Stimulated activated naive B cell treated with anti-CD40 and anti-IgM and Interleukin-4, amounts not matched to agents 10 μg/mL and 1 μg/mL and 100 μg/mL, for 72 hours (primary cell): ENCODE data around the gene STXBP3.
"Not testable (repeated sequence)": the region's sequence is repeated elsewhere in the genome, so short reads cannot be mapped to it uniquely, and the experiment has no call there.

Experiments
- ATAC-seq, 2 donors: fragments of 150-1000 bp; cut with Tn5 transposase; replicated peaks; 2 replicates each; pipeline ENCODE4 v1.10.0; 2021; ENCODE audit warnings: moderate library complexity in 1 of 2
- DNase-seq: peaks from one replicate; pipeline ENCODE4 v3.0.0; 2021
- H3K27ac Mint-ChIP-seq: one replicate; pipeline ENCODE4 v1.8.0; 2022; ENCODE audit warnings: mild to moderate bottlenecking, mixed read lengths
- H3K27me3 Mint-ChIP-seq, 2 donors: one replicate each; pipeline ENCODE4 v1.8.0; 2022; ENCODE audit warnings: mixed read lengths in 2 of 2
- H3K36me3 Mint-ChIP-seq, 2 donors: one replicate each; pipeline ENCODE4 v1.8.0; 2022; ENCODE audit warnings: mixed read lengths in 2 of 2, mild to moderate bottlenecking in 1 of 2
- H3K4me1 Mint-ChIP-seq, 2 donors: one replicate each; pipeline ENCODE4 v1.8.0; 2022; ENCODE audit warnings: mixed read lengths in 2 of 2, mild to moderate bottlenecking in 1 of 2
- H3K4me3 Mint-ChIP-seq, 2 donors: one replicate each; pipeline ENCODE4 v1.8.0; 2022; ENCODE audit warnings: mild to moderate bottlenecking in 2 of 2, mixed read lengths in 2 of 2, moderate library complexity in 1 of 2
- H3K9me3 Mint-ChIP-seq, 2 donors: one replicate each; pipeline ENCODE4 v1.8.0; 2022; ENCODE audit warnings: mixed read lengths in 2 of 2, mild to moderate bottlenecking in 1 of 2

The STXBP3 gene

DNA sequence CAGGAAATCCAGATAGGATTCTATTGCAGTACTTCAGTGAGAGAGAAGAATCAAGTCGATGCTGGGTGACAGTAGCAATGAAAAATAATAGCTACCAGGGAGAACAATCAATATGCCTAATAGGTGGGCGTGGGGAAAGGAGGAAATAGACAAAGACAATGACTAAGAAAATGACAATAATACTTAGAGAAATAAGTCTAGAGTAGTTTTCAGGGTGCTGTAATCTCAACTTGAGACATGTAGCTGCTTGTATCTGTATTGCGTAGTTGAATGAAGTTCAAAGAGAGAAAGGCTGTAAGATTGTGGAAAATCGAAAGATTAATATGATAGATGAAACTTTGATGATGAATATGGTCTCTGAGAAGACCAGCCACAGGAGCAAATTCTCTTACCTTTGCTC is 2.6 kb downstream of the STXBP3 start:
- H3K4me3 Mint-ChIP-seq, result no peak overlapping the region
- ATAC-seq (no peak), DNase-seq (no peak)
- H3K4me1 Mint-ChIP-seq, result peaks cover 20 to 30% of the 10 kb centered on the region in 2 donors
- H3K27ac Mint-ChIP-seq, result no peak overlapping the region
- no peaks in the 10 kb centered on the region for H3K9me3 Mint-ChIP-seq
- no peaks in the 10 kb centered on the region for H3K27me3 Mint-ChIP-seq
- H3K36me3 Mint-ChIP-seq, result peaks cover 7 to 27% of the 10 kb centered on the region in 2 donors

DNA sequence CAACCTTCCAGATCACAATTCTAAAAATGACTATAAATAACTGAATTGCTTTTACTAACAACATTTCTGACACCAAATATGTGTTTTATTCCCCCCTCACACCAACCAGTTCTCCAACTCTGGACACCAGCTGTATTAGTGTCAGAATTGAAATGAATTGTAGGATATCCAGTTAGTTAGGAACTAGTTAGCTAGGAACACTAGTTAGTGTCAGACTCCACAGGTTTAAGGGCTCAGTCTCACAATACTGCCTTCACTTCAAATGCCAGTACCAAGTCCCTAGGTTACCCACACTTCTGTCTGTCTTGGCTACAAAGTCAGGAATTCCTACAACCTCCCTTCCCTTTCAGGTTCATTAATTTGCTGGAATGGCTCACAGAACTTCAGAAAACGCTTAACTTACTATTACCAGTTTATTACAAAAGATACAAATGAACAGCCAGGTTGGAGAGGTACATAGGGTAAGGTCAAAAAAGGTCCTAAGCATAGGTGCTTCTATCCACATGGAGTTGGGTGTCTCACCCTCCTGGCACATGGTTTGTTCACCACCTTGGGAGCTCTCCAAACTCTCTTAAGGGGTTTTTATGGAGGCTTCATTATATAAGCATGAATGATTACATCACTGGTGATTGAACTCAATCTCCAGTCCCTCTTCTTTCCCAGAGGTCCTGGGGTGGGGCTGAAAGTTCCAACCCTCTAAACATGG is 4.2 kb downstream of the STXBP3 start:
- no peak overlapping the region for H3K4me3 Mint-ChIP-seq
- peaks cover 20 to 30% of the 10 kb centered on the region in 2 donors for H3K4me1 Mint-ChIP-seq

DNA sequence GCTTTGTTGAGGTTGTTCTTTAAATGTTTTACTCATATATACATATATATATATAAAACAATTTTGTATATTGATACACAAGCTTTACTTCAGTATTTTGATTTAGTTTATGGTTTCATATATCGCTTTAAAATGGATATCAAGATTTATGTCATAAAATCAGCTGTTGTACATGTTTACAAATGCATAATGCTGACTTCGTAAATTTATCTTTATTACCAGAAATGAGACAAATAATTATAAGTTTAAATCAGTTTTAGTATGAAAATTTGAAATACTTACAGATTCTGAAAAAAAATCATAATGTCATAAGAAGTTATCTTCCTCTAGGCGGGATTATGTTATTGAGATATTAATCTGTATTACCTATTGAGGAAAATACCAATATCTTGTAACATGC is 6.9 kb downstream of the STXBP3 start:
- no peak for DNase-seq
- no peak for ATAC-seq
- H3K36me3 Mint-ChIP-seq, result peaks cover 7 to 22% of the 10 kb centered on the region in 2 donors
- H3K9me3 Mint-ChIP-seq, result no peaks in the 10 kb centered on the region
- peaks cover 15 to 25% of the 10 kb centered on the region in 2 donors for H3K4me1 Mint-ChIP-seq
- H3K27ac Mint-ChIP-seq, result no peak overlapping the region
- no peak overlapping the region for H3K4me3 Mint-ChIP-seq
- H3K27me3 Mint-ChIP-seq, result no peaks in the 10 kb centered on the region

More for the DNA sequence above, 4.2 kb downstream of the STXBP3 start:
- Mint-ChIP-seq H3K27ac (no peak overlapping the region), H3K36me3 (peaks cover 10 to 30% of the 10 kb centered on the region in 2 donors), H3K27me3 (no peaks in the 10 kb centered on the region), H3K9me3 (no peaks in the 10 kb centered on the region)
- ATAC-seq, result no peak
- no peak for DNase-seq

DNA sequence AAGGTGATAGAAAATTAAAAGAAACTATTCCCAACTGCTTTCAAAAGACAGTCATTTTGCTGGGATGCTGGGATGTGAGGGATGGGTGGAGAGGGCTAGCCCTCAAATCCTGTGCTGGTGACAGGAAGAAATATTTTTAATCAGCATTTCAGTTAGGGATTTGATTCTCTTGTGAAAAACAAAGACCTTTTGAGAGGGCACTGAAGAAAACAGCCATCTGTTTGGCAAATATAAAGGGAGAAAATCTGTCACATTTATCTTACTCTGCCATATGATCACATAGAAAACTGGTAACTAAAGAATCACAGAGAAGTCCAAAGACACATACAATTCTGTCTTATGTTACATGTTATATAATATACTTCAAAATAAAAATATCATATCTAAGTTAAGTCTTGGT is 12.3 kb downstream of the STXBP3 start:
- Mint-ChIP-seq H3K36me3 (peaks cover 8 to 15% of the 10 kb centered on the region in 2 donors), H3K27ac (no peak overlapping the region), H3K9me3 (no peaks in the 10 kb centered on the region), H3K27me3 (no peaks in the 10 kb centered on the region), H3K4me3 (no peak overlapping the region), H3K4me1 (no peaks in the 10 kb centered on the region)
- ATAC-seq (no peak), DNase-seq (no peak)

DNA sequence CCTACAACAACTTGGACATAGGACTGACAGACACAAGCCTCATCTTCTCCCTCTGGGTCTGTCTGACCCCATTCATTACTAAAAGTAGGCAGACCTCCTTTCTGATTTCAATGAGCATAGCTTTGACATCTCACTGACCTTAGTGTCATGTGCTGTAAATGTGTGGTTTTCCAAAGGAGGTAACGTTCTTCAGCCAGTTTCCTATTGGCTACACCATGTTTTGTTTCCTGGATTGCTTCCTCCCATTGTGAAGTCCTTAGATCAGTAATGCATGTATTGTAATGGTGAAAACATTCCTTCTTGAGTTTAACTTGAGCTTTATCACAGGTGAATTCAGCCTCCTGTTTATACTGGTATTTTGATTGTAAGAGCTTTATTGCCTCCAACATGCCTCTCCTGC is 20.6 kb downstream of the STXBP3 start:
- H3K4me3 Mint-ChIP-seq, result no peak overlapping the region
- H3K9me3 Mint-ChIP-seq, result no peaks in the 10 kb centered on the region
- H3K27ac Mint-ChIP-seq, result no peak overlapping the region
- H3K4me1 Mint-ChIP-seq, result peaks cover 0 to 5% of the 10 kb centered on the region in 2 donors
- no peaks in the 10 kb centered on the region for H3K27me3 Mint-ChIP-seq
- no peak for DNase-seq
- ATAC-seq, result no peak
- H3K36me3 Mint-ChIP-seq, result peaks cover 21 to 33% of the 10 kb centered on the region in 2 donors

DNA sequence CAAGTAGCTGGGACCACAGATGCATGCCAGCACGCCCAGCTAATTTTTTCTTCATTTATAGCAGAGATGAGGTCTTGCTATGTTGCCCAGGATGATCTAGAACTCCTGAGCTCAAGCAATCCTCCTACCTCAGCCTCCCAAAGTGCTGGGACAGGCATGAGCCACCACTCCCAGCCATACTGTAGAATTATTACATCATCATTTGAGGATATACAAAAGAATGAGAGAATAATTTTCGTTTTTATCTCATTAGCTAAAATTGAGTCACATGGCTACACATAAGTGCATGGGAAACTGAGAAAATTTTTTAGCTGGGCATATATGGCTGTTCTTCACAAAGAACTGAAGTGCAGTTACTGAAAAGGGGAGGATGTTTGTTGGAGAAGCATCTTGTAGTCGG is 21.2 kb downstream of the STXBP3 start:
- Mint-ChIP-seq H3K27ac (no peak overlapping the region), H3K4me3 (no peak overlapping the region), H3K4me1 (peaks cover 0 to 5% of the 10 kb centered on the region in 2 donors), H3K27me3 (no peaks in the 10 kb centered on the region), H3K36me3 (peaks cover 19 to 31% of the 10 kb centered on the region in 2 donors), H3K9me3 (no peaks in the 10 kb centered on the region)
- ATAC-seq (no peak), DNase-seq (no peak)

DNA sequence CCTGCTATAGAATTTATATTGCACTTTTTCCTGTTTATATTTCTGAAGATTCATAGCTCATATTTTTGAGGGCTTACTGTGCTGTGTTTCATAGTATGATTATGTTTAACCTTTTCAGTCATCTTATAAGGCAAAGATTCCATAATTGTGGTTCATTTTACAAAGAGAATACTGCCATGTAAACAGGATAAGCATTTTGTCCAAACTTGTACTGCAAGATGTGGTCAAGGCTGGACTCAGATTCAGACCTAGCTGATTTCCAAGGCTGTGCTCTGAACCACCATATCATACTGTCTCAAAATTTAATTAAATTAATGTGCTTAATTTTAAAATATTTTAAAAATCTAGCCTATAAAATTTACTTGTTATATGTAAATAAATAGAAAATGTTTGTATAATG is 31.4 kb downstream of the STXBP3 start:
- Mint-ChIP-seq H3K4me1 (no peaks in the 10 kb centered on the region), H3K36me3 (peaks cover 25 to 41% of the 10 kb centered on the region in 2 donors), H3K9me3 (no peaks in the 10 kb centered on the region), H3K27me3 (no peaks in the 10 kb centered on the region), H3K4me3 (no peak overlapping the region), H3K27ac (no peak overlapping the region)
- DNase-seq (no peak), ATAC-seq (no peak)

DNA sequence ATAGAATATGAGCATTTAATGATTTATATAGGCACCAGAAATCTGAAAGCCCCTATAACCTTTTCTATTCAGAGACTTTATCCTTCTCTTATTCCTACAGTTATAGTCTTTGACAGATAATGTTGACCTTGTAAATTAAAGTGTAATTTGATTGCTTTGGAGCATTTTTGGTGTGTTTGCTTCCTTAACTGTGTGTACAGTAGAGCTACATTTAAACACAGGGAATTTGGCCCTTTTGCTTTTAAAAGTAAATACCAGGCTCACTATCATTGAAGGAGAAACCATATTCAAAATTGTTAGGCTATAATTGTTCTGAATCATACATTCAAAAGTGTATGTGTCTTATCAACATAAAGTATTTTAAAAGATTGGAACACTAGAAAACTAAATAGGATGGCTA is 33.0 kb downstream of the STXBP3 start:
- no peak for ATAC-seq
- peaks cover 2% of the 10 kb centered on the region in 2 donors for H3K9me3 Mint-ChIP-seq
- no peak for DNase-seq
- no peaks in the 10 kb centered on the region for H3K27me3 Mint-ChIP-seq
- H3K4me3 Mint-ChIP-seq, result no peak overlapping the region
- no peaks in the 10 kb centered on the region for H3K4me1 Mint-ChIP-seq
- H3K36me3 Mint-ChIP-seq, result peaks cover 31 to 50% of the 10 kb centered on the region in 2 donors
- H3K27ac Mint-ChIP-seq, result no peak overlapping the region

DNA sequence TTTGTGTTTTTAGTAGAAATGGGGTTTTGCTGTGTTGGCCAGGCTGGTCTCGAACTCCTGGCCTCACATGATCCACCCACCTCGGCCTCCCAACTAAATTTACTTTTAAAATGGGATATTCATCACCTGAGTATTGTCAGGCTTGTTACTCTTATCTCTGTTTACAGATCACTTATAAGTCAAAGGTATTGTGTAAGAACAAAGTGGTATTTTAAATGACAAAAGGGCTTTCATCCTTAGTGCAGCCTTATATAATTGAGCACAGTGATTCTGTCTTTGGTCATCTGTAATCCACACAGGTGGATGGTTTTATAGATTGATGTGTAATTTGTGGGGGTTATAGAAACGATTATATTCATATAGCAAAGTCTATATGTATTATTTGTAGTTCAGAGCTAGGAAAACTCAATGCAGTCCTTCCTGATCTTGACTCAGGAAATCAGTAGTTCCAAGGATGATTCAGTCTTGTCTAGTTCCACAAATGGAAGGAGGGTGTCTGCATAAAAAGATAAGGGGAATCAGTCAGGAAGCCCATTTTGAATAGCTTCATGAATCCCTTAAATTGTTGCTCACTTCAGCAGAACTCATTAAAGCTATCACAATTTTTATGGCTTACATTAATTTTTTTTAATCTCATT is 34.6 kb downstream of the STXBP3 start:
- no peak for DNase-seq
- Mint-ChIP-seq H3K9me3 (peaks cover 9 to 17% of the 10 kb centered on the region in 2 donors), H3K36me3 (peaks cover 39 to 53% of the 10 kb centered on the region in 2 donors), H3K4me1 (no peaks in the 10 kb centered on the region), H3K27ac (peak overlapping the region; percentile 20), H3K27me3 (no peaks in the 10 kb centered on the region), H3K4me3 (no peak overlapping the region)
- no peak for ATAC-seq

DNA sequence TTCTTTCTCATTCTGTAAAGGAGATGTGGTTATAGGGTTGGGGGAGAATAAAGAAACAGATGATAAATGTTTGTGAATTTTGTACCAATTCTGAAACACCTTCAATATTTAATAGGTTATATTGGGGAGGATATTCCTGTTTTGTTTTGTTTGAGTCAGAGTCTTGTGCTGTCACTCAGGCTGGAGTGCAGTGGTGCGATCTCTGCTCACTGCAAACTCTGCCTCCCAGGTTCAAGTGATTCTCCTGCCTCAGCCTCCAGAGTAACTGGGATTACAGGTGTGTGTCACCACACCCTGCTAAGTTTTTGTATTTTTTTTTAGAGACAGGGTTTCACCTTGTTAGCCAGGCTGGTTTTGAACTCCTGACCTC is 35.1 kb downstream of the STXBP3 start:
- H3K4me3 Mint-ChIP-seq, H3K4me1 Mint-ChIP-seq, H3K27ac Mint-ChIP-seq, ATAC-seq, H3K27me3 Mint-ChIP-seq, DNase-seq: not testable (repeated sequence)
- peaks cover 10 to 18% of the 10 kb centered on the region in 2 donors for H3K9me3 Mint-ChIP-seq
- H3K36me3 Mint-ChIP-seq, result peaks cover 44 to 59% of the 10 kb centered on the region in 2 donors

DNA sequence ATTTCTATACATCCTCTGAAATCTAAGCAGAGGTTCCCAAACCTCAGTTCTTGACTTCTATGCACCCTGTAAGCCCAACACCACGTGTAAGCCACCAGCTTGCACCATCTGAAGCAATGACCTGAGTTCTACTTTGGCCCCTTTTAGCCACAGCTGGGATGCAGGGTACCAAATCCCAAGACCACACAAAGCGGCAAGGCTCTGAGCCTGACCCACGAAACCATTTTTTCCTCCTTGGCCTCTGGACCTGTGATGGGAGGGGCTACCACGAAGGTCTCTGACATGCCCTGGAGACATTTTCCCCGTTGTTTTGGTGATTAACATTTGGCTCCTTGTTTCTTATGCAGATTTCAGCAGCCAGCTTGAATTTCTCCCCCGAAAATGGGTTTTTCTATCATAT is 38.8 kb downstream of the STXBP3 start:
- ATAC-seq (no peak), DNase-seq (no peak)
- Mint-ChIP-seq H3K4me1 (no peaks in the 10 kb centered on the region), H3K27ac (no peak overlapping the region), H3K9me3 (peaks cover 10 to 18% of the 10 kb centered on the region in 2 donors), H3K27me3 (no peaks in the 10 kb centered on the region), H3K36me3 (peaks cover 56 to 68% of the 10 kb centered on the region in 2 donors), H3K4me3 (no peak overlapping the region)

DNA sequence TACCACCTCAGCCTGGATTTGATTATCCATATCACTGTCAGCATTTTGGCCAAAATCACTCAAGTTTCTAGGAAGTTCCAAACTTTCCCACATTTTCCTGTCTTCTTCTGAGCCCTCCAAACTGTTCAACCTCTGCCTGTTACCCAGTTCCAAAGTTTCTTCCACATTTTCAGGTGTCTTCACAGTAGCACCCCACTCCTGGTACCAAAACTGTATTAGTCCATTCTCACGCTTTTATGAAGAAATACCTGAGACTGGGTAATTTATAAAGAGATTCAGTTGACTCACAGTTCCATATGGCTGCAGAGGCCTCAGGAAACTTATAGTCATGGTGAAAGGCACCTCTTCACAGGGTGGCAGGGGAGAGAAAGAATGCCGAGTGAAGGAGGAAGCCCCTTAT is 39.4 kb downstream of the STXBP3 start:
- no peaks in the 10 kb centered on the region for H3K4me1 Mint-ChIP-seq
- no peaks in the 10 kb centered on the region for H3K27me3 Mint-ChIP-seq
- peaks cover 10 to 18% of the 10 kb centered on the region in 2 donors for H3K9me3 Mint-ChIP-seq
- peaks cover 59 to 70% of the 10 kb centered on the region in 2 donors for H3K36me3 Mint-ChIP-seq
- H3K4me3 Mint-ChIP-seq, result no peak overlapping the region
- ATAC-seq (no peak), DNase-seq (no peak)
- peak overlapping the region; percentile 10 for H3K27ac Mint-ChIP-seq

DNA sequence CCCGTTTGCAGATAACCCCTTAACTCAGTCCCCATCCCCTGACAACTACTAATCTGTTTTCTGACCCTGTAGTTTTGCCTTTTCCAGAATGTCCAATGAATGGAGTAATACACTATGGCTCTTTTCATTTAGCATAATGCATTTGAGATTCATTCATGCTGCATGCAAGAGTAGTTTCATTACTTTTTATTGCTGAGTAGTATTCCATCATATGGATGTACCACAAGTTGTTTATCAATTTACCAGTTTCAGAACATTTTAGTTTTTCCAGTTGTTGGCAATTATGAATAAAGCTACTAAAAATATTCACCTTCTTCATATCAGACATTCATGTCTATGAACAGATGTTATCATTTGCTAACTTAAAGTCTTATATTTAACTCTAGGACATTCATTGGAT is 45.3 kb downstream of the STXBP3 start:
- DNase-seq (no peak), ATAC-seq (no peak)
- H3K4me1 Mint-ChIP-seq, result no peaks in the 10 kb centered on the region
- peaks cover 48 to 59% of the 10 kb centered on the region in 2 donors for H3K36me3 Mint-ChIP-seq
- peaks cover 11 to 15% of the 10 kb centered on the region in 2 donors for H3K9me3 Mint-ChIP-seq
- no peak overlapping the region for H3K27ac Mint-ChIP-seq
- H3K27me3 Mint-ChIP-seq, result no peaks in the 10 kb centered on the region
- H3K4me3 Mint-ChIP-seq, result no peak overlapping the region

DNA sequence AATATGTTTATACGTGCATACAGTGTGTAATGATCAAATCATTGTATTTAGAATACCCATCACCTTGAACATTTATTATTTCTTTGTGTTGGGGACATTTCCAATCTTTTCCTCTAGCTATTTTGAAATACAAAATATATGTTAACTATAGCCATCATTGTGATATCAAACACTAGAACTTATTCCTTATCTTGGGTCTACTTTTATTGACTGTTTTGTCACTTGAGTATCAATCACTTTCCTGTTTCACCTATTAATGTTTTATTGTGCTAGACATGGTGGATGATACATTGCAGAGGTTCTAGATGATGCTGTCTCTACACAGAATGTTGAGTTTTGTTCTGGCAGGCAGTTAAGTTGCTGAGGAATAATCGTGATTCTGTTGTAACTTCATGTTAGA is 45.9 kb downstream of the STXBP3 start:
- ATAC-seq, result no peak
- Mint-ChIP-seq H3K27ac (no peak overlapping the region), H3K4me1 (no peaks in the 10 kb centered on the region), H3K36me3 (peaks cover 47 to 56% of the 10 kb centered on the region in 2 donors), H3K9me3 (peaks cover 11 to 15% of the 10 kb centered on the region in 2 donors), H3K4me3 (no peak overlapping the region), H3K27me3 (no peaks in the 10 kb centered on the region)
- no peak for DNase-seq

DNA sequence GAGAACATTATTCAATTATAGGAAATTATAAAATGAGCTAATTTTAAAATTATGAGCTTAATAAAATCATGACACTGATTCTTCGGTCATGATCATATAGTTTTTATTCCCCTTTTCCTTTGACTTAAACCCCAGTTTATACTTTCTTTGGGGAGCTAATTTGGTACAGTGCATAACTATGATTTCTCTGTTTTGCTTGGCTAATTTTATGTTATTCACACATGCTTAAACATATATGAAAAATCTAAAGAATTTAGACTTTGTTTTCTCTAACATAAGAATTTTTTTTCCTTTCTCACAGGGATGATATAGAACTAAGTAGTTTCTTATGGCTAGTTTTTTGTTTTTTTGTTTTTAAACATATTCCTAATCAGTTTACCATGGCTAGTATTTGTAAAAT is 52.5 kb downstream of the STXBP3 start:
- H3K4me1 Mint-ChIP-seq, result no peaks in the 10 kb centered on the region
- H3K9me3 Mint-ChIP-seq, result no peaks in the 10 kb centered on the region
- H3K36me3 Mint-ChIP-seq, result peaks cover 17 to 45% of the 10 kb centered on the region in 2 donors
- no peak overlapping the region for H3K4me3 Mint-ChIP-seq
- DNase-seq, result no peak
- H3K27ac Mint-ChIP-seq, result no peak overlapping the region
- no peak for ATAC-seq
- H3K27me3 Mint-ChIP-seq, result no peaks in the 10 kb centered on the region
